HG02759 (cell line): ENCODE measurements around the gene BST2.

Experiments
- ATAC-seq: cut with Tn5 transposase; IDR thresholded peaks from one replicate; pipeline ENCODE4 v1.9.1; 2021; ENCODE audit warnings: mild to moderate bottlenecking, moderate library complexity; ENCODE audit not compliant: unreplicated experiment

Gene BST2

GRCh38 chr19:17405250-17406045 is at the start of gene BST2:
Gene BST2 (minus strand): TSS chr19:17405630. CDS start chr19:17405575, 55 bp downstream.
- peak; percentile 78 for ATAC-seq

GRCh38 chr19:17454576-17455071 is 49.2 kb upstream of the BST2 start:
- ATAC-seq: no peak

GRCh38 chr19:17451820-17452219 is 46.4 kb upstream of the BST2 start:
- ATAC-seq: no peak

GRCh38 chr19:17450264-17451075 is 45.0 kb upstream of the BST2 start:
- ATAC-seq: no peak

- no peak for ATAC-seq
These were observed 42.9 kb upstream of the BST2 start, which contains the start of gene TMEM221 for GRCh38 chr19:17448131-17448967. Gene TMEM221 (minus strand): TSS chr19:17448668. CDS start chr19:17448462, 206 bp downstream.

GRCh38 chr19:17447704-17448130 is 42.3 kb upstream of the BST2 start:
- ATAC-seq: no peak

- ATAC-seq: no peak
These were observed 40.2 kb upstream of the BST2 start for GRCh38 chr19:17445526-17446165.

GRCh38 chr19:17441241-17442021 is 36.0 kb upstream of the BST2 start:
- ATAC-seq: no peak

GRCh38 chr19:17436874-17437267 is 31.4 kb upstream of the BST2 start:
- no peak for ATAC-seq

- ATAC-seq: no peak
These were observed 30.9 kb upstream of the BST2 start for GRCh38 chr19:17436094-17436873.

GRCh38 chr19:17435218-17435617 is 29.8 kb upstream of the BST2 start:
- ATAC-seq: no peak

GRCh38 chr19:17431417-17431816 is 26.0 kb upstream of the BST2 start:
- no peak for ATAC-seq

- no peak for ATAC-seq
These were observed 24.2 kb upstream of the BST2 start for GRCh38 chr19:17429641-17430113.

GRCh38 chr19:17424743-17425365 is 19.4 kb upstream of the BST2 start:
- ATAC-seq: no peak

GRCh38 chr19:17423429-17424208 is 18.2 kb upstream of the BST2 start:
- no peak for ATAC-seq

- no peak for ATAC-seq
These were observed 16.5 kb upstream of the BST2 start for GRCh38 chr19:17421942-17422341.

GRCh38 chr19:17420475-17420924 is 15.1 kb upstream of the BST2 start:
- no peak for ATAC-seq
